DMS 273 (cell line): Measurements from ENCODE around the gene GIPR.

Experiments used
- DNase-seq: peaks from one replicate; lab custom pipeline; 2025; ENCODE audit not compliant: unreplicated experiment; lab: John Stamatoyannopoulos, UW

The GIPR gene

GRCh38 chr19:45645068-45645630 is 22.9 kb upstream of the GIPR start:
- peak; percentile 92 for DNase-seq

GRCh38 chr19:45645631-45646344 is 22.2 kb upstream of the GIPR start:
- DNase-seq, result peak; percentile 98

- DNase-seq, result no peak
These were observed 21.7 kb upstream of the GIPR start for GRCh38 chr19:45646345-45646698.

GRCh38 chr19:45650722-45651121 is 17.3 kb upstream of the GIPR start:
- no peak for DNase-seq

GRCh38 chr19:45653634-45654033 is 14.4 kb upstream of the GIPR start:
- peak; percentile 76 for DNase-seq

GRCh38 chr19:45655073-45655472 is 12.9 kb upstream of the GIPR start:
- no peak for DNase-seq

GRCh38 chr19:45657520-45658167 is 10.4 kb upstream of the GIPR start:
- DNase-seq, result peak; percentile 47

GRCh38 chr19:45659096-45659729 is 8.8 kb upstream of the GIPR start:
- DNase-seq, result no peak

GRCh38 chr19:45660636-45661035 is 7.4 kb upstream of the GIPR start:
- DNase-seq, result no peak

- DNase-seq, result no peak
These were observed 4.2 kb upstream of the GIPR start for GRCh38 chr19:45663800-45664199.

- no peak for DNase-seq
These were observed 3.4 kb upstream of the GIPR start for GRCh38 chr19:45664575-45664974.

GRCh38 chr19:45668342-45668871 is 386 bp downstream of the GIPR start:
- DNase-seq, result no peak

- peak; percentile 77 for DNase-seq
These were observed 2.8 kb downstream of the GIPR start for GRCh38 chr19:45670670-45671453.

- no peak for DNase-seq
These were observed 6.9 kb downstream of the GIPR start for GRCh38 chr19:45674946-45675345.

GRCh38 chr19:45676851-45677263 is 8.8 kb downstream of the GIPR start:
- DNase-seq, result no peak

- DNase-seq, result peak; percentile 94
These were observed 9.6 kb downstream of the GIPR start for GRCh38 chr19:45677351-45678230.

GRCh38 chr19:45681391-45682015 is 13.5 kb downstream of the GIPR start:
- peak; percentile 94 for DNase-seq

- DNase-seq, result no peak
These were observed 14.1 kb downstream of the GIPR start for GRCh38 chr19:45682117-45682516.

GRCh38 chr19:45682908-45683307 is 14.9 kb downstream of the GIPR start:
- DNase-seq, result no peak
